Peyer's patch (tissue), 4 donors: ENCODE results near the gene CARD14. TPM values are rescaled to one million over a fixed set of nuclear protein-coding genes. Genes with fewer than 3 reads are reported as not detected.
"Not testable (repeated sequence)": the region's sequence is repeated elsewhere in the genome, so short reads cannot be mapped to it uniquely, and the experiment has no call there.

ENCODE experiments used
- DNase-seq, 3 donors: peaks; one replicate each; pipeline ENCODE4 v3.0.0-alpha.2; 2017 to 2019
- H3K27ac ChIP-seq, 4 donors: fragments of 200-600 bp; sonication (generic); one replicate each; pipeline ENCODE4 v1.5.1; 2016 to 2019
- H3K27me3 ChIP-seq, 2 donors: fragments of 200-600 bp; sonication (generic); one replicate each; pipeline ENCODE4 v1.5.1; 2019
- H3K36me3 ChIP-seq, 3 donors: fragments of 200-600 bp; sonication (generic); one replicate each; pipeline ENCODE4 v1.5.1; 2016 to 2019
- H3K4me1 ChIP-seq, 4 donors: fragments of 200-600 bp; sonication (generic); one replicate each; pipeline ENCODE4 v1.5.1; 2016 to 2019
- H3K4me3 ChIP-seq, 4 donors: fragments of 200-600 bp; sonication (generic); 1 replicate in 3 of 4; 2 replicates in 1 of 4; pipeline ENCODE4 v1.5.1; 2016 to 2019; ENCODE audit warnings: mild to moderate bottlenecking in 1 of 4
- H3K9me3 ChIP-seq, 4 donors: fragments of 200-600 bp; sonication (generic); one replicate each; pipeline ENCODE4 v1.5.1; 2016 to 2019; ENCODE audit warnings: mild to moderate bottlenecking in 1 of 4
- POLR2A ChIP-seq, 2 donors: fragments of 450-650 bp; IDR thresholded peaks; one replicate each; pipeline ENCODE4 v1.5.1; 2017; ENCODE audit warnings: antibody characterized with exemption in 2 of 2, mild to moderate bottlenecking in 2 of 2, moderate library complexity in 2 of 2
- total RNA-seq, 4 donors: library from RNA; depleted of rRNA; stranded (reverse); fragments of >200 nt; gene quantifications; one replicate each; pipeline ENCODE4 v1.1.0, GENCODE V29; 2016
- TF ChIP-seq, protein P1 (sequence below), 6 experiments: fragments of 450-650 bp in 4 of 6; fragments of 200-600 bp in 2 of 6; sonication (generic) in 1 of 6; IDR thresholded peaks; one replicate each; pipeline ENCODE4 v1.5.1; 2017 to 2019; ENCODE audit warnings: antibody characterized with exemption in 6 of 6, mild to moderate bottlenecking in 3 of 6, moderate library complexity in 1 of 6

CARD14 gene
- total RNA-seq, 4 donors from 2014 or later: 0.94 to 5.4 (median 2.6) TPM

DNA sequence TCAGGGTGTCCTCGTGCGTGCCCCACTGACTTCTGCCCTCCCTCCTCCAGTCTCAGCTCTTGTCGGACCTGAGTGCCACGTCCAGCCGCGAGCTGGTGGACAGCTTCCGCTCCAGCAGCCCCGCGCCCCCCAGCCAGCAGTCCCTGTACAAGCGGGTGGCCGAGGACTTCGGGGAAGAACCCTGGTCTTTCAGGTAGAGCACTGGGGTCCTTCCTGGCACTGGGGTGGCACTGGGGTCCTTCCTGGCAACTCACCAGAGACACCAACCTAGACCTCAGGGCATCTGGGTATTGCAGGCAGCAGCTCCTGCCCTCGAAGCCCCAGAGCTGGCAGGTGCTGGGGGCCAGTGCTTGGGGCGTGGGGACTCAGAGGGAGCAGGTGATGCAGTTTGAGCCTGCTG is 25.3 kb downstream of the CARD14 start:
- Histone ChIP-seq H3K4me3 (no peak overlapping the region), H3K27me3 (no peaks in the 10 kb centered on the region), H3K4me1 (no peaks in the 10 kb centered on the region), H3K9me3 (no peaks in the 10 kb centered on the region), H3K36me3 (no peaks in the 10 kb centered on the region), H3K27ac (no peak overlapping the region)
- no peak for DNase-seq
- TF ChIP-seq, protein P1, sequence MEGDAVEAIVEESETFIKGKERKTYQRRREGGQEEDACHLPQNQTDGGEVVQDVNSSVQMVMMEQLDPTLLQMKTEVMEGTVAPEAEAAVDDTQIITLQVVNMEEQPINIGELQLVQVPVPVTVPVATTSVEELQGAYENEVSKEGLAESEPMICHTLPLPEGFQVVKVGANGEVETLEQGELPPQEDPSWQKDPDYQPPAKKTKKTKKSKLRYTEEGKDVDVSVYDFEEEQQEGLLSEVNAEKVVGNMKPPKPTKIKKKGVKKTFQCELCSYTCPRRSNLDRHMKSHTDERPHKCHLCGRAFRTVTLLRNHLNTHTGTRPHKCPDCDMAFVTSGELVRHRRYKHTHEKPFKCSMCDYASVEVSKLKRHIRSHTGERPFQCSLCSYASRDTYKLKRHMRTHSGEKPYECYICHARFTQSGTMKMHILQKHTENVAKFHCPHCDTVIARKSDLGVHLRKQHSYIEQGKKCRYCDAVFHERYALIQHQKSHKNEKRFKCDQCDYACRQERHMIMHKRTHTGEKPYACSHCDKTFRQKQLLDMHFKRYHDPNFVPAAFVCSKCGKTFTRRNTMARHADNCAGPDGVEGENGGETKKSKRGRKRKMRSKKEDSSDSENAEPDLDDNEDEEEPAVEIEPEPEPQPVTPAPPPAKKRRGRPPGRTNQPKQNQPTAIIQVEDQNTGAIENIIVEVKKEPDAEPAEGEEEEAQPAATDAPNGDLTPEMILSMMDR (IDR thresholded peaks at IDR 0.05): no peak
- TF ChIP-seq POLR2A (IDR thresholded peaks at IDR 0.05): no peak

DNA sequence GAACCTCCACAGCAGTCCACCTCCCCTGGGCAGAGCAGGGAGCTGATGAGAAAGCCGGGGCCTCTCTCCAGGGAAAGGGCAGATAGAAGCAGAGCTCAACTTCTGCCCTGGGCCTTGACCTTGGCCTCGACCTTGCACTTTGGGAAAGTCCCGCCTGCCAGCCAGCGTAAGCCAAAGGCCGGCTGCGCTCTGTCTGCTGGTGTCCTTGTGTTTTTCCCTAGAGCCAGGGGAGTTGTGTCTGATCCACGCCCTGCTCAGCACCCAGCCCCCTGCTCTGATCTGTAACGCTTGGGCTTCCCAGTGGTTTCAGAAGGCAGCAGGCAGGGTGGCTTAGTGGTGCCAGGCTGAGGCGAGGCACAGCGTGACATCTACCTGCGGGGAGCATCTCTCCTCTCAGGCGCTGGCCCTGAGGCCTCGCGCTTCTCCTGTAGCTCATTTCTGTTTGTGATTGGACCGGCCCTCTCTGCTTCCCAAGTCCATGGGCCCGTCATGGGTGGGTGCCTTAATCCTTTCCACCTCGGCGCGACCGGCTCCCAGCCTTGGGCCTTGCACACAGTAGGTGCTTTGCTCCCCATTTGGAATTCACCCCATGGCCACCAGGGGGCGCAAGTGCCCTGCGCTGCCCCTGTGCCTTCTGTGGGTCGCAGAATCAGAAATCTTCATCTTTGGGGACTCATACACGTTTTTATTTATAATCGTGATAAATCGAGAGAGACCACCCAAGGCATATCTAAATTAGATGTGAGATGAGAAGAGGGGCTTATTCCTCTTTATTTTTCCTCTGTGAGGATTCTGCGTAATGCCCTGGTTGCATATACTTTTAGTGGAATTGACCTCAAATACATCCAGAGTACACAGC is 26.1 kb downstream of the CARD14 start:
- Histone ChIP-seq H3K4me3 (no peak overlapping the region), H3K4me1 (no peaks in the 10 kb centered on the region), H3K27me3 (no peaks in the 10 kb centered on the region), H3K9me3 (no peaks in the 10 kb centered on the region), H3K27ac (no peak overlapping the region), H3K36me3 (no peaks in the 10 kb centered on the region)
- peak in 1 of 3 donors; percentile 56 for DNase-seq
- TF ChIP-seq, protein P1 (IDR thresholded peaks at IDR 0.05): peak; percentile 72 to 94 (median 84)
- TF ChIP-seq POLR2A (IDR thresholded peaks at IDR 0.05): no peak

DNA sequence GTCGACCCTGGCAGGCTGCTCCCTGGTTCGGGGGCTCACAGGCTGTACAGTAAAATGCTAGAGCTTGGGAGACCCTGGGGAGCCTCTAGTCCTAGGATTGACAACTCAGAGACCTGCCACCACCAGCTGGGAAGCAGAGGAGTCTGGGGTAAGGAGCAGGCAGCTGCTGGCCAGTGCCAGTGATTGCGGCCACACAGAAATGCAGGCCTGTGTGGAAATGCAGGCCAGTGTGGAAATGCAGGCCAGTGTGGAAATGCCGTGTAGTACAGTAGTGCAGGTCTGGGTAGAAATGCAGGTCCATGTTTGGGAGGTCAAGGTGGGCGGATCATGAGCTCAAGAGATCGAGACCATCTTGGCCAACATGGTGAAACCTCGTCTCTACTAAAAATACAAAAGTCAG is 26.8 kb downstream of the CARD14 start:
- TF ChIP-seq POLR2A (IDR thresholded peaks at IDR 0.05): no peak
- TF ChIP-seq, protein P1 (IDR thresholded peaks at IDR 0.05): no peak
- H3K4me3 ChIP-seq: no peak overlapping the region
- DNase-seq: no peak
- H3K27ac ChIP-seq: no peak overlapping the region
- H3K9me3 ChIP-seq: no peaks in the 10 kb centered on the region
- no peaks in the 10 kb centered on the region for H3K4me1 ChIP-seq
- H3K36me3 ChIP-seq: no peaks in the 10 kb centered on the region
- no peaks in the 10 kb centered on the region for H3K27me3 ChIP-seq

DNA sequence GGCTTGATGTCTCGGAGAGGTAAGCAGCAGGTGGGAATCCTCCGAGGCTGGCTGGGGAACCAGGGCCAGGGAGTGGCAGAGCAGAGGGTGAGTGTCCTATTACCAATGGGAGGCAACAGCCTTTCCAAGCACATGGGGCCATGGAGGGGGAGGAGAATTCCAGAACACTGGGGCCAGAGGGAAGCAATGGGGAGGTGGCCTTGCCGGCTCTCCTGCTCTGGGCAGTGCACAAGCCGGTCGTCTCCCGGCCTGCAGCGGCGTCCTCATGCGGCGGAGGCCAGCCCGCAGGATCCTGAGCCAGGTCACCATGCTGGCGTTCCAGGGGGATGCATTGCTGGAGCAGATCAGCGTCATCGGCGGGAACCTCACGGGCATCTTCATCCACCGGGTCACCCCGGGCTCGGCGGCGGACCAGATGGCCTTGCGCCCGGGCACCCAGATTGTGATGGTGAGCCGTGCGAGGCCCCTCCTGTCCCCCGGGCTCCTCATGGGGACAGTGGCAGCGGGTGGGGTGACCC is 28.4 kb downstream of the CARD14 start:
- Histone ChIP-seq H3K9me3 (no peaks in the 10 kb centered on the region), H3K27ac (no peak overlapping the region), H3K36me3 (no peaks in the 10 kb centered on the region), H3K4me1 (no peaks in the 10 kb centered on the region), H3K27me3 (no peaks in the 10 kb centered on the region), H3K4me3 (no peak overlapping the region)
- TF ChIP-seq, protein P1 (IDR thresholded peaks at IDR 0.05): no peak
- TF ChIP-seq POLR2A (IDR thresholded peaks at IDR 0.05): no peak
- DNase-seq: no peak

DNA sequence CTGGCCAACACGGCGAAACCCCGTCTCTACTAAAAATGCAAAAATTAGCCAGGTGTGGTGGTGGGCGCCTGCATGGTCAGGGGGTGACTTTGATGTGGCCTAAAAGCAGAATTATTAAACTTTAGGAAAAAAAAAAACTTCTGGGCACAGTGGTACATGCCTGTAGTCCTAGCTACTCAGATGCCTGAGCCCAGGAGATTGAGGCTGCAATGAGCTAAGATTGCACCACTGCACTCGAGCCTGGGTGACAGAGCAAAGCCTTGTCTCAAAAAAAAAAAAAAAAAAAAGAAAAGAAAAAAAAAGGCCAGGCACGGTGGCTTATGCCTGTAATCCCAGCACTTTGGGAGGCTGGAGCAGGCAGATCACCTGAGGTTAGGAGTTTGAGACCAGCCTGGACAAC is 29.5 kb downstream of the CARD14 start:
- not testable (repeated sequence) for H3K27me3 ChIP-seq, H3K36me3 ChIP-seq, DNase-seq, H3K27ac ChIP-seq, H3K4me3 ChIP-seq, H3K9me3 ChIP-seq, H3K4me1 ChIP-seq

DNA sequence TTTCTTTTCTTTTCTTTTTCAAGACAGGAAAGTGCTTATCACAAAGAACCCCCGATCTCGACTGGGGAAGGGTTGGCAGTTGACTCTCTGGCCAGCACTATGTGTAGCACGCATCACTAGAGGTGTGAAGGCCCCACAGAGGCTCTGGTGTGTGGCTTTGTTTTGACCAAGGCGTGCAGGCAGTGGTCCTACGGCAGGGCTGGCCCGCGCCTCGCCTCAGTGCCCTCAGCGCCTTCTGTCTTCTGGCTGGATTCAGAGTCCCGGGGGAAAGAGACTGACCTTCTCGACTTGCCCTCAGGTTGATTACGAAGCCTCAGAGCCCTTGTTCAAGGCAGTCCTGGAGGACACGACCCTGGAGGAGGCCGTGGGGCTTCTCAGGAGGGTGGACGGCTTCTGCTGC is 31.6 kb downstream of the CARD14 start:
- TF ChIP-seq, protein P1 (IDR thresholded peaks at IDR 0.05): no peak
- no peak for DNase-seq
- no peaks in the 10 kb centered on the region for H3K4me1 ChIP-seq
- no peak overlapping the region for H3K27ac ChIP-seq
- no peaks in the 10 kb centered on the region for H3K27me3 ChIP-seq
- H3K4me3 ChIP-seq: no peak overlapping the region
- H3K9me3 ChIP-seq: no peaks in the 10 kb centered on the region
- H3K36me3 ChIP-seq: no peaks in the 10 kb centered on the region
